NB4 (cell line): ENCODE measurements around the gene FHDC1.

Experiments used
- DNase-seq: peaks from one replicate; pipeline ENCODE4 v3.0.0; 2010; ENCODE audit warnings: low read depth
- H3K4me3 ChIP-seq: one replicate; pipeline ENCODE4 v1.5.1; 2011; ENCODE audit warnings: mild to moderate bottlenecking, low read depth, low read length, moderate library complexity
- MYC ChIP-seq: IDR thresholded peaks from 2 replicates; pipeline ENCODE4 v1.6.1; 2011; ENCODE audit warnings: low read depth, low read length
- POLR2A ChIP-seq: IDR thresholded peaks from 2 replicates; pipeline ENCODE4 v1.6.1; 2011; ENCODE audit warnings: mild to moderate bottlenecking; ENCODE audit not compliant: insufficient read length; ENCODE audit errors: extremely low read depth
- TF ChIP-seq, protein P1 (sequence below): IDR thresholded peaks from one replicate; pipeline ENCODE4 v1.5.1; 2012; ENCODE audit warnings: low read depth, low read length
- TF ChIP-seq, protein P2 (sequence below): IDR thresholded peaks from 2 replicates; pipeline ENCODE4 v1.6.1; 2011; ENCODE audit warnings: low read depth, low read length

Gene FHDC1

DNA sequence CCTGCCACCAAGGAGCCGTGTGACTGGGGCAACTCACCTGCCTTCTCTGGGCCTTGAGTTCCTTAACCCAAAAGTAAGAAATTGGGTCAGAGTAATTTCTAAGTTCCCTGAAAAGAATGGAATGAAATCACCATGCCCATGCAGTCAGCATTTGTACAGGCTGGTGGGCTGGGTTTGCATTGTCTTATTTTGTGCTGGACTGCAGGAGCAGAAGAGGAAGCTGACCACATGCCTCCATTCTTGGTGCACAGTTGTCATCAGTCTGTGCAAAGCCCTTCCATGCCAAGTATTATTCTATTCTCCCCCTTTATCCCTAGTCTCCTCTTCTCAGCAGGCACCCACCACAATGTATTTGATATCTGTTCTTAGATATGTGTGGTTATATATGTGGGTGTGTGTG lies 56.3 kb downstream of the FHDC1 start:
- H3K4me3 ChIP-seq, result no peak overlapping the region
- no peak for DNase-seq
- TF ChIP-seq MYC (no peak), POLR2A (no peak)
- TF ChIP-seq, protein P1, sequence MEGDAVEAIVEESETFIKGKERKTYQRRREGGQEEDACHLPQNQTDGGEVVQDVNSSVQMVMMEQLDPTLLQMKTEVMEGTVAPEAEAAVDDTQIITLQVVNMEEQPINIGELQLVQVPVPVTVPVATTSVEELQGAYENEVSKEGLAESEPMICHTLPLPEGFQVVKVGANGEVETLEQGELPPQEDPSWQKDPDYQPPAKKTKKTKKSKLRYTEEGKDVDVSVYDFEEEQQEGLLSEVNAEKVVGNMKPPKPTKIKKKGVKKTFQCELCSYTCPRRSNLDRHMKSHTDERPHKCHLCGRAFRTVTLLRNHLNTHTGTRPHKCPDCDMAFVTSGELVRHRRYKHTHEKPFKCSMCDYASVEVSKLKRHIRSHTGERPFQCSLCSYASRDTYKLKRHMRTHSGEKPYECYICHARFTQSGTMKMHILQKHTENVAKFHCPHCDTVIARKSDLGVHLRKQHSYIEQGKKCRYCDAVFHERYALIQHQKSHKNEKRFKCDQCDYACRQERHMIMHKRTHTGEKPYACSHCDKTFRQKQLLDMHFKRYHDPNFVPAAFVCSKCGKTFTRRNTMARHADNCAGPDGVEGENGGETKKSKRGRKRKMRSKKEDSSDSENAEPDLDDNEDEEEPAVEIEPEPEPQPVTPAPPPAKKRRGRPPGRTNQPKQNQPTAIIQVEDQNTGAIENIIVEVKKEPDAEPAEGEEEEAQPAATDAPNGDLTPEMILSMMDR, result no peak
- TF ChIP-seq, protein P2, sequence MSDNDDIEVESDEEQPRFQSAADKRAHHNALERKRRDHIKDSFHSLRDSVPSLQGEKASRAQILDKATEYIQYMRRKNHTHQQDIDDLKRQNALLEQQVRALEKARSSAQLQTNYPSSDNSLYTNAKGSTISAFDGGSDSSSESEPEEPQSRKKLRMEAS, result no peak

DNA sequence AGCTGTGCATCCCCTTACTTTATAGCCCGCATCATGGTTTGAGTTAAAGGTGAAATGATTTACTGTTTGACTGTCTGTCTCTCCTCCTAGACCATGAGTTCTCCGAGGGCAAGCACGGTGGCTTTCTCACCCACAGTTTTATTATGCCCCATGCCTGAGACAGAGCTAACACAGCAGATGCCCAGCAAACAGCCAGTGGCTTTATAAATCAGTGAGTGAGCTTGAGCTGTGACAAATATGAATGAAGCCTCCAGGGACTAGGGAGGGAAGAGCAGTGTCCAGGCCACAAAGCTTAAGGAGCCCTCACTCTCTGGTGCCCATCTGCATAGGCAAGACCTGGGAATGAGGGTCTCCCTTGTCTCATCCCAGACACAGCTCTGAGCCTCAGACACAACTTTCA lies 57.9 kb downstream of the FHDC1 start:
- DNase-seq, result no peak
- no peak overlapping the region for H3K4me3 ChIP-seq
- TF ChIP-seq, protein P1, result no peak
- TF ChIP-seq POLR2A (no peak), MYC (no peak)
- TF ChIP-seq, protein P2, result no peak

DNA sequence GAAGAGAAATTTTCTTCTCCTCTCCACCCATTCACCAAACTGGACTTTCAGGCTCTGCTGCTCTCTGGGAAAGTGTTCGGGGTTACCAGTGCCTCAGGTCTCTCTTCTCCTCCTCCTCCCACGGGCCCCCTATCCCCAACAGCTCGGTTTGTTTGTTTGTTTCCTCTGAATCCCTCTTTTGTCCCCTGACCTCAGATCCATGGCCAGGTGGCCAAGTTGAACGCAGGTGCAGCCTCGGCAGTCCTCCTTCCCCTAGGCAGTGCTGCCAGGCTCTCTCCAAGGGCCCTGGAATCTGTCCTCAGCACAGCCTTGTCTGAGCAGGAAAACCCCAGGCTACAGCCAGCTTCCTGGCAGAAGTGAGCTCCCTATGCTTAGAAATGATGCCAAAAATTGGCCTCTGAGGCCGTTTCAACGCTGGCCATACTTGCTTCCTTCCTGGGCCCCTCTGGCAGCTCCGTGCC lies 60.0 kb downstream of the FHDC1 start:
- DNase-seq, result no peak
- no peak overlapping the region for H3K4me3 ChIP-seq
- TF ChIP-seq, protein P1, result no peak
- no peak for TF ChIP-seq POLR2A
- TF ChIP-seq, protein P2, result no peak
- TF ChIP-seq MYC, result no peak

DNA sequence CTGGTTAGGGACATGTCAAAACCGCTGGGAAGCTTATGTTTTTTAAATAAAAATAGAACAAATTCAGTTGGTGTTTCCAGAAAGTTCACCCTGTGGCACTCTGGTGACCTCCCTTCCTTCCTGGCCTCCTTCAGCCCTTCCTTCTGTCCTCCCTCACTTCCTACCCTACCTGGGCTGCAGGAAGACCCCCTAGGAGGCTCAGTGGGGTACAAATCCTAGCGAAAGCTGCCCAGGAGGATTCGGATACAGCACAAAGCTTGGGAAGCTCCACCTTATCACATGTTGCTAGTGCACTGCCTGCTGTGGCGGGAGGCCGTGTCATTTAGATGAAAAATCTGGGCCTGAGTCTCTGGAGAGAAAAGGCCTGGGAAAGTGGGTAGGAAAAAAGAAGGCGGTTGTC lies 60.5 kb downstream of the FHDC1 start:
- no peak for DNase-seq
- H3K4me3 ChIP-seq, result no peak overlapping the region
- TF ChIP-seq POLR2A (no peak), MYC (no peak)
- TF ChIP-seq, protein P2, result no peak
- TF ChIP-seq, protein P1, result no peak

DNA sequence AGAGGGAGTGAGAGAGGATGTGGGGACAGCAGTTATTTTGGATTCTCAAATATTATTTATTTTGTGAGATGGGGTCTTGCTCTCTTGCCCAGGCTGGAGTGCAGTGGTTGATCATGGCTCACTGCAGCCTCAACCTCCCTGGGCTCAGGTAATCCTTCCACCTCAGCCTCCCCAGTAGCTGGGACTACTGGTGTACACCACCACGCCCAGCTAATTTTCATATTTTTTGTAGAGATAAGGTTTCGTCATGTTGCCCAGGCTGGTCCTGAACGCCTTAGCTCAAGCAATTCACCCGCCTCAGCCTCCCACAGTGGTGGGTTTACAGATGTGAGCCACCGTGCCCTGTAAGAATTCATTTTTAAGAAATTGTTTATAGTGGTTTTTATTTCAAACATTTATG lies 61.2 kb downstream of the FHDC1 start:
- H3K4me3 ChIP-seq, result no peak overlapping the region
- TF ChIP-seq, protein P1, result no peak
- TF ChIP-seq, protein P2, result no peak
- TF ChIP-seq MYC, result no peak
- no peak for TF ChIP-seq POLR2A
- no peak for DNase-seq

DNA sequence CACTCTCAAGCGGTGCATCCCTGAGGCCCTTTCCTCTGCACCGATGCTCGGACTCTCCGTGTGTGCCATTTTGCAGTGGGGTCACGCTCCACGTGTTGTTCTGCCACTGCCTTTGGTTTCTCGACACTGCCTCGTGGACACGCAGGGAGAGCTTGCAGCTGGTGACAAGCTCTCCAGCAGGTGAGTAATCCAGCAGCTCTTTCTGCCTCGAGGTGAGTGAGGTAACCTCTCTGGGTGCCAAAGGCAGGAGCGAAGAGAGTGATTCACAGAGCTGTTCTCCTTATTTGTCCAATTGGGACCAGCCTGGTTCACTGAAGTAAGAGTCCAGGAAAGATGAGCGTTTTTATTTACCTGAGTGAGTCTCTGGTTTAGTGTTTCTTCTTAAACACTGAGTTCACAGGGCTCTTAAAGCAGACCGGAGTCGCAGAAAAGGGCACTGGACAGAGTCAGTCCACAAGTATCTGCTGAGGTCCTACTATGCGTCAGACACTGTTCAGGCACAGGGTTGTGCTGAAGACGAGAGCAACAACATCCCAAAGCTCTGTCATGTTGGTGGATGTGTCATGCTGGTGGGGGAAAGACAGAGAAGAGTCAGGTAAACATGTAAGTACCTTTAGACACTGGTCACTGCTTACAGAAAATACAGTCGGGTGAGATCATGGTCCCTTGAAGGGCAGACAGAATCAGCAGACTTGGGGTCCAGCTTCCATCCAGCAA lies 61.8 kb downstream of the FHDC1 start:
- DNase-seq, result no peak
- TF ChIP-seq, protein P2, result no peak
- no peak for TF ChIP-seq MYC
- TF ChIP-seq, protein P1, result no peak
- TF ChIP-seq POLR2A, result no peak
- no peak overlapping the region for H3K4me3 ChIP-seq
